HG03135 (cell line): Measurements from ENCODE around the gene CCP110.

ENCODE experiments used
- ATAC-seq: cut with Tn5 transposase; IDR thresholded peaks from one replicate; pipeline ENCODE4 v1.9.1; 2021; ENCODE audit warnings: mild to moderate bottlenecking, moderate library complexity; ENCODE audit not compliant: unreplicated experiment

Gene CCP110

GRCh38 chr16:19549673-19550072, 25.9 kb downstream of the CCP110 start:
- no peak for ATAC-seq

DNA sequence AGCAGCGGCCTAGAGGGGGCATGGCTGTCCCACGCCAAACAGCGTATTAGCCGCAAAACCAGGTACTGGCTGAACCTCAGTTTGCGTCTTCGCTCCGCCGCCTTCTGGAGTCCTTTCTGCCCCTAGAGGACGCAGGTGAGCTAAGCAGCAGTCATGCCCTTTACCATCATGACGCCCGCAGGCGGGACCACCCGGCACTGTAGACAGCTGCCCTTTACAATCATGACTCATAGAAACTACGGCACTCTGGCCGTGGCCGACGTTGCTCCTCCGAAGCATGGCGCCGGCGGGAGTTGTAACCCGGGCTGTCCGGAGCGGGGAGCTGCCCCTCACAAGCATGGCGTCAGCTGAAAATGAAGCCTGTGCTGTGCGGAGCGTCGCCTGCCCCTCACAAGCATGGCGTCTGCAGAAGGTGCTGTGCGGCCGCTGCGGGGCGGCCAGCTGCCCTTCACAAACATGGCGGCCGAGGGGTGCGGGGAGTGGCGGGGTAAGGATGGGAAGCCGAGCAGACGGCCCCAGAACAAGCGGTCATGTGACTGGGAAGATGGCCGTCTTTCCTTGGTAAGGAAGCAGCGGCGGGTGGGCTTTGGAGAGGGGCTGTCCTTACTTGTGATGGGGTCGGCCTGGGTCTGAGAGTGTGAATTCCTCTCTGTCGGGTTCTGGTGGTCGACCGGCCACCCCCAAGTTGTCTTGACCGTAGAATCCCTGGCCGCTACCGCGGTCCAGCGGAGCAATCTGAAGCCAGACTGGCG, 31.6 kb downstream of the CCP110 start, which contains the start of gene VPS35L:
Gene VPS35L, plus strand, starts transcription at position 518 of the 752 bp plus-strand sequence. Its CDS starts 27 bp downstream, at position 545.
- peak; percentile 93 for ATAC-seq

- ATAC-seq, result no peak
Observed at GRCh38 chr16:19555938-19556771, 32.4 kb downstream of the CCP110 start.

- ATAC-seq, result no peak
Observed at GRCh38 chr16:19559242-19559910, 35.6 kb downstream of the CCP110 start.

DNA sequence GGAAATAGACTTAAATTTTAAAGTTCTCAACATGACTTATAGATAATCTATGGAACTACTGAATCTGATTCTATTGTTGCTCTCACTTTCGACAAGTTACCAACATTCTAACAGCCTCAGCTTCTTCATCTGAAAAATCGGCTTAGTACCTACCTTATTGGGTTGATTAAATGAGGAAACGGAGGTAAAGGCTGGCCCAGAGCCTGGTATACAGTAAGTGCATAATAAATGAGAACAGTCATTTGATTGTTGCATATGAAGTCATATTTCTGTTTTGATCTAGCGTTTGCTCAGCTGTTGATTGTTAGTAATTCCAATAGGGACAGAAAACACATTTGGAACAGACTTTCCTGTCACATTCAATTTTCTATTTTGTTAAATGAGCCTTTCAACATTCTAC, 36.3 kb downstream of the CCP110 start:
- no peak for ATAC-seq

- ATAC-seq, result no peak
Observed at GRCh38 chr16:19563377-19563776, 39.6 kb downstream of the CCP110 start.

DNA sequence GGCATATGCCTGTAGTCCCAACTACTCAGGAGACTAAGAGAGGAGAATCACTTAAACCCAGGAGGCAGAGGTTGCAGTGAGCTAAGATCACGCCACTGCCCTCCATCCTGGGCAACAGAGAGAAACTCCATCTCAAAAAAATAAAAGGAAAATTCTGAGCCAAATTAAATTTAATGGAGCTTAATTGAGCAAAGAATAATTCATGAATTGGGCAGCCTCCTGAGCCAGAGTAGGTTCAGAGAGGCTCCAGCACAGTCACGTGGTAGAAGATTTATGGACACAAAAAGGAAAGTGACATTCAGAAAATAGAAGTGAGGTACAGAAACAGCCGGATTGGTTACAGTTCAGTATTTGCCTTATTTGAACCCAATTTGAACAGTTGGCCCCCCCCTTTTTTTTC, 42.6 kb downstream of the CCP110 start:
- no peak for ATAC-seq

DNA sequence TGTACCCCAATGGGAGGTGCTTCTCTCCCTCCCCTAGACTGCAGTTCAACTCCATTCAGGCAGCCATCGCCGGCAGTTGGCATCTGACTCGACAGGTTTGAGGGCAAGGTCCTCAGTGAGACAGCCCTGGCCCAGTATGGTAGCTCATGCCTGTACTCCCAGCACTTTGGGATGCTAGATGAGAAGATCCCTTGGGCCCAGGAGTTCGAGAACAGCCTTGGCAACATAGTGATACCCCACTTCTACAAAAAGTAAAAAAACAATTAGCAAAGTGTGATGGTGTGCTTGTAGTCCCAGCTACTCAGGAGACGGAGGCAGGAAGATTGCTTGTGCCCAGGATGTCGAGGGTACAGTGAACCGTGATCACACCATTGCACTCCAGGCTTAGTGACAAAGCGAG, 43.8 kb downstream of the CCP110 start:
- ATAC-seq, result no peak

DNA sequence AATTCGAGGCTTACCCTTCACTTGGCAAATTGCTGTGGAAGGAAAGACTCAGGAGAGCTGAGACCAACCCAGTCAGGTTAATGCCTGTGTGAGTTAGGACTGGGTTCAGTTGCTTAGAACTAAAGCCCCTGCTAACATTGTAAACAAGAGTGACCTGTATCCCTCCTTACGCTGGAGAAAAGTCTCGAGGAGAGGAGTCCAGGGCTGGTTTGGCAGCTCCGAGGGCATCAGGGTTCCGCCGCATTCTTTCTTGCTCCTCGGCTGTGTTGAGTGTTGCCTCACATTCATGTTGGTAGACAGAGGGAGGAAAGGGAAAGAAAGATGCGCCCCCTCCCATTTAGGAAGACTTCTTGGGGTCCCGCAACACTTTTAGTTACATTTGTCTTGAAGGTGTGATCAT, 50.3 kb downstream of the CCP110 start:
- ATAC-seq, result no peak

- no peak for ATAC-seq
Observed at GRCh38 chr16:19574615-19575014, 50.9 kb downstream of the CCP110 start.

GRCh38 chr16:19578378-19578971, 54.7 kb downstream of the CCP110 start:
- no peak for ATAC-seq

DNA sequence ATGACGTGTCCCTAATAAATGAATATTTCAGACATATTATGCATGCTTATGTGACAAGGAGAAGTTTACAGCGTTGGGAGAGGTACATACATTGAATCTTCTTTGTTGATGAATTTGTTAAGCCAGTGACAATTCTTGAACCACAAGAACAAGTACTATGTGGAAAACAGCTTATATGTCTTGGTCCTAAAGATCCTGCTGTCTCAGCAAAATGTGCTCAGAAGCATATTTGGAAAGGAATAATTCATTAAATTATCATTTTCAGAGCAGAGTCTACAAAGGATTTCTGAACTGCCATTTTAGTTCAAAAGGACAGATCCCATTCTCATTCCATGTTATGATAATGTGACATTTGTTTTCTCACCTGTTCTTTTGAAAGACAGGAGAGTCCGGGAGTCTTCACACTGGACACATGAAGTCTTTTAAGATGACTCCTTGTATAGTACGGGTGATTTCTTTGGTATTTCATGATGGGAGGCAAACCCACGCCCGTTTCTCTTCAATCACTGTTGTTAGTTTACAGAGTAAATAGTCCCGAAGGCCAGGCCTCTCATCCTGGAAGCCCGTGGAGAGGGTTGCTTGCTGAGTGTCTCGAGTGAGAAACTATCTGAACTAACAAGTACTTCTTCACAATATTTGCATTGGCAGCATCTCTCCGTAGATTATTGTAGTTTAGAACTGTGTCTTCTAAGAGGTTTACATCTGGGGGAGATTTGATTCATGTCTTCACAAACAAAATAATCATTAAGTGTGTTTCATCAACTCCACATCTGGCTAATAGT, 58.5 kb downstream of the CCP110 start:
- no peak for ATAC-seq

GRCh38 chr16:19583665-19584300, 60.0 kb downstream of the CCP110 start:
- no peak for ATAC-seq

GRCh38 chr16:19588661-19589060, 64.9 kb downstream of the CCP110 start:
- ATAC-seq, result no peak

DNA sequence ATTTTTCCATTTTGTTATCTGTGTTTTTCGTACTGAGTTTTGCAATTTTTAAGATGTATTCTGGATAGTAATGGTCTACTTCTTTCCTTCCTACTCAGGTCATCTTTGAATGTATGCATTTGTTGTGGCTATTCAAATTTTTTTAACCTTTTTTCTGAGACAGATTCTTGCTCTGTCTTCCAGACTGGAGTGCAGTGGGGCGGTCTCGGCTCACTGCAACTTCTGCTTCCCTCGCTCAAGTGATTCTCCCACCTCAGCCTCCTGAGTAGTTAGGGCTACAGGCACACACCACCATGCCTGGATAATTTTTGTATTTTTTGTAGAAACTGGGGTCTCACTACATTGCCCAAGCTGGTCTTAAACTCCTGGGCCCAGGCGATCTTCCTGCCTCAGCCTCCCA, 65.4 kb downstream of the CCP110 start:
- no peak for ATAC-seq

- ATAC-seq, result no peak
Observed at GRCh38 chr16:19589771-19590302, 66.1 kb downstream of the CCP110 start.

- no peak for ATAC-seq
Observed at GRCh38 chr16:19595043-19595767, 71.5 kb downstream of the CCP110 start.

- no peak for ATAC-seq
Observed at GRCh38 chr16:19598805-19599510, 75.2 kb downstream of the CCP110 start.
